HL-60 (cell line): Measurements from ENCODE around the gene ATP2B2.

Source experiments
- GABPA ChIP-seq: IDR thresholded peaks from 2 replicates; pipeline ENCODE4 v1.6.1; 2012; ENCODE audit warnings: low read depth
- TF ChIP-seq, protein P1 (sequence below): IDR thresholded peaks from one replicate; pipeline ENCODE4 v1.5.1; 2011; ENCODE audit warnings: low read length, control low read depth, inconsistent platforms; ENCODE audit not compliant: insufficient read depth

DNA sequence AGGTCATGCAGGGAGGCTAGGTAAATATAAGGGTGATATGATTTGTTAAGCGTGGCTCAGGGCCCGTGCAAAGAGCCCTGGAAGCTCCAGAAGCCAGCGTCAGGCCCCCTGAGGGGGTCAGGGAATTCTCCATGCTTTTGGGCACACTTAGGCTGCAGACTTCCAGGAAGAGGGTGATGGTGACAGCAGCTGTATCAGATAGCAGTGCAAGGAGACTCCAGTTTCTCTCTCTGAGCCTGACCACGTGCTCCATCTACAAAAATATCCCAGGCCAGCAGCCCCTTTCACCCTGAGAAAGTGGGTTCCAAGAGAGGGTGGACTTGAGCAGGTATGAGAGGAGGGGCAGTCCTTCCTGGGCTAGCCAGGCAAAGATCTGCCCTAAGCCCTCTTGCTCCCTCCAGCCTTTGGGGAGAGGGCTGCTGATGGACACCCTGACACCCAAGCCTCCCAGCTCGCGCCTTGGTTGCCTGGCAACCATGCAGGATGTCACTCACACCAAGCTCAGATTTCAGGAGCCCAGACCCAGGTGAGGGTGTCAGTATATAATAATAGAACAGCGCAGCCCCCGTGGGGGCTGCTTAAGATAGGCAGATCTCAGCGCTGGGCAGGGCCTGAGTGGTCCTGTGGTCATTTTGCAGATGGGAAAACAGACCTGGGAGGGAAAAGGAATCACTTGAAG is 35.8 kb downstream of the ATP2B2 start:
- TF ChIP-seq, protein P1, sequence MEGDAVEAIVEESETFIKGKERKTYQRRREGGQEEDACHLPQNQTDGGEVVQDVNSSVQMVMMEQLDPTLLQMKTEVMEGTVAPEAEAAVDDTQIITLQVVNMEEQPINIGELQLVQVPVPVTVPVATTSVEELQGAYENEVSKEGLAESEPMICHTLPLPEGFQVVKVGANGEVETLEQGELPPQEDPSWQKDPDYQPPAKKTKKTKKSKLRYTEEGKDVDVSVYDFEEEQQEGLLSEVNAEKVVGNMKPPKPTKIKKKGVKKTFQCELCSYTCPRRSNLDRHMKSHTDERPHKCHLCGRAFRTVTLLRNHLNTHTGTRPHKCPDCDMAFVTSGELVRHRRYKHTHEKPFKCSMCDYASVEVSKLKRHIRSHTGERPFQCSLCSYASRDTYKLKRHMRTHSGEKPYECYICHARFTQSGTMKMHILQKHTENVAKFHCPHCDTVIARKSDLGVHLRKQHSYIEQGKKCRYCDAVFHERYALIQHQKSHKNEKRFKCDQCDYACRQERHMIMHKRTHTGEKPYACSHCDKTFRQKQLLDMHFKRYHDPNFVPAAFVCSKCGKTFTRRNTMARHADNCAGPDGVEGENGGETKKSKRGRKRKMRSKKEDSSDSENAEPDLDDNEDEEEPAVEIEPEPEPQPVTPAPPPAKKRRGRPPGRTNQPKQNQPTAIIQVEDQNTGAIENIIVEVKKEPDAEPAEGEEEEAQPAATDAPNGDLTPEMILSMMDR = no peak
- no peak for TF ChIP-seq GABPA
